HEK293 (cell line): Measurements from ENCODE around the gene SERPINA12.

Source experiments
- CTCF ChIA-PET: fragments of 350-600 bp; formaldehyde crosslinking; extraction: SDS; loops from one replicate; lab custom pipeline; 2021; ENCODE audit warnings: antibody characterized with exemption; lab: Yijun Ruan, JAX
- POLR2A ChIA-PET: fragments of 300-600 bp; formaldehyde crosslinking; extraction: SDS; loops from one replicate; lab custom pipeline; 2020; ENCODE audit warnings: antibody characterized with exemption, inconsistent platforms; lab: Yijun Ruan, JAX
- H3K27ac ChIP-seq: fragments of 200-500 bp; sonication (Bioruptor generic); 2 replicates; pipeline ENCODE4 v1.5.1; 2014; ENCODE audit warnings: low read depth, low read length, control low read depth, inconsistent platforms; ENCODE audit errors: extremely low read depth
- H3K36me3 ChIP-seq, 2 experiments: fragments of 200-500 bp in 1 of 2; sonication (Bioruptor generic) in 1 of 2; 1 replicate in 1 of 2; 2 replicates in 1 of 2; pipeline ENCODE4 v1.5.1; 2014 to 2017; ENCODE audit warnings: inconsistent platforms in 2 of 2, low read length in 2 of 2; ENCODE audit not compliant: control insufficient read depth in 2 of 2, insufficient read depth in 1 of 2
- H3K4me1 ChIP-seq: fragments of 200-500 bp; sonication (Bioruptor generic); 2 replicates; pipeline ENCODE4 v1.5.1; 2014; ENCODE audit warnings: mild to moderate bottlenecking, low read length, inconsistent platforms; ENCODE audit not compliant: control insufficient read depth, insufficient read depth
- H3K4me3 ChIP-seq: 2 replicates; pipeline ENCODE4 v1.5.1; 2011; ENCODE audit warnings: low read depth, mild to moderate bottlenecking, control low read depth, low read length, moderate library complexity
- H3K9me3 ChIP-seq: fragments of 200-500 bp; sonication (Bioruptor generic); 2 replicates; pipeline ENCODE4 v1.5.1; 2014; ENCODE audit warnings: low read depth, low read length, inconsistent platforms; ENCODE audit not compliant: control insufficient read depth, insufficient read depth
- HOXC10 ChIP-seq: sonication (generic); formaldehyde crosslinking; IDR thresholded peaks from 2 replicates; pipeline ENCODE4 v1.8.1; 2023; ENCODE audit warnings: mild to moderate bottlenecking, missing genetic modification reagents
- HOXD13 ChIP-seq: sonication (generic); formaldehyde crosslinking; IDR thresholded peaks from 2 replicates; pipeline ENCODE4 v1.8.0; 2022; ENCODE audit warnings: missing genetic modification reagents, borderline replicate concordance
- PRDM1 ChIP-seq: fragments of 450-650 bp; formaldehyde crosslinking; IDR thresholded peaks from 2 replicates; pipeline ENCODE4; 2016; ENCODE audit warnings: missing biosample characterization, missing genetic modification characterization
- REPIN1 ChIP-seq: fragments of 450-650 bp; formaldehyde crosslinking; IDR thresholded peaks from 2 replicates; pipeline ENCODE4 v1.5.1; 2017; ENCODE audit warnings: missing biosample characterization, missing genetic modification characterization, low read depth
- TRIM28 ChIP-seq: IDR thresholded peaks from 2 replicates; pipeline ENCODE4 v1.6.1; 2011; ENCODE audit warnings: low read length, control low read depth, borderline replicate concordance
- YY1 ChIP-seq: fragments of 450-650 bp; formaldehyde crosslinking; IDR thresholded peaks from 2 replicates; pipeline ENCODE4 v1.5.1; 2018; ENCODE audit warnings: missing biosample characterization, missing genetic modification characterization
- ZEB2 ChIP-seq: fragments of 450-650 bp; formaldehyde crosslinking; IDR thresholded peaks from 2 replicates; pipeline ENCODE4 v1.5.1; 2016; ENCODE audit warnings: missing biosample characterization, missing genetic modification characterization
- ZFHX2 ChIP-seq: fragments of 450-650 bp; formaldehyde crosslinking; conservative IDR thresholded peaks from 2 replicates; pipeline ENCODE4 v1.5.1; 2016; ENCODE audit warnings: missing biosample characterization, missing genetic modification characterization
- ZNF133 ChIP-seq: fragments of 450-650 bp; formaldehyde crosslinking; IDR thresholded peaks from 2 replicates; pipeline ENCODE4 v1.5.1; 2016; ENCODE audit warnings: missing biosample characterization, missing genetic modification characterization
- ZNF16 ChIP-seq: fragments of 450-650 bp; formaldehyde crosslinking; IDR thresholded peaks from 2 replicates; pipeline ENCODE4 v1.5.1; 2016; ENCODE audit warnings: low read depth, missing biosample characterization, missing genetic modification characterization
- ZNF169 ChIP-seq: fragments of 450-650 bp; formaldehyde crosslinking; IDR thresholded peaks from 2 replicates; pipeline ENCODE4 v1.5.1; 2016; ENCODE audit warnings: missing biosample characterization, missing genetic modification characterization
- ZNF221 ChIP-seq: fragments of 450-650 bp; formaldehyde crosslinking; IDR thresholded peaks from 2 replicates; pipeline ENCODE4 v1.5.1; 2017; ENCODE audit warnings: missing biosample characterization, missing genetic modification characterization, borderline replicate concordance
- ZNF266 ChIP-seq: fragments of 450-650 bp; formaldehyde crosslinking; IDR thresholded peaks from 2 replicates; pipeline ENCODE4 v1.5.1; 2016; ENCODE audit warnings: missing biosample characterization, missing genetic modification characterization, low read depth
- ZNF354C ChIP-seq: fragments of 450-650 bp; formaldehyde crosslinking; IDR thresholded peaks from 2 replicates; pipeline ENCODE4 v1.5.1; 2016; ENCODE audit warnings: missing biosample characterization, missing genetic modification characterization, low read depth, borderline replicate concordance
- ZNF366 ChIP-seq: fragments of 450-650 bp; formaldehyde crosslinking; conservative IDR thresholded peaks from 2 replicates; pipeline ENCODE4 v1.5.1; 2016; ENCODE audit warnings: missing biosample characterization, missing genetic modification characterization
- ZNF544 ChIP-seq: fragments of 450-650 bp; formaldehyde crosslinking; IDR thresholded peaks from 2 replicates; pipeline ENCODE4 v1.5.0; 2017; ENCODE audit warnings: missing biosample characterization, missing genetic modification characterization
- ZNF654 ChIP-seq: fragments of 450-650 bp; formaldehyde crosslinking; IDR thresholded peaks from 2 replicates; pipeline ENCODE4 v1.5.1; 2016; ENCODE audit warnings: low read depth, missing biosample characterization, missing genetic modification characterization
- ZNF776 ChIP-seq: fragments of 450-650 bp; formaldehyde crosslinking; IDR thresholded peaks from 2 replicates; pipeline ENCODE4 v1.5.0; 2017; ENCODE audit warnings: missing biosample characterization, missing genetic modification characterization, borderline replicate concordance
- ZSCAN16 ChIP-seq: fragments of 450-650 bp; formaldehyde crosslinking; IDR thresholded peaks from 2 replicates; pipeline ENCODE4 v1.5.1; 2016; ENCODE audit warnings: missing biosample characterization, missing genetic modification characterization
- TF ChIP-seq, protein P1 (sequence below): fragments of 450-650 bp; formaldehyde crosslinking; IDR thresholded peaks from 2 replicates; pipeline ENCODE4 v1.5.1; 2016; ENCODE audit warnings: missing biosample characterization, missing genetic modification characterization
- TF ChIP-seq, protein P2 (sequence below): fragments of 450-650 bp; formaldehyde crosslinking; IDR thresholded peaks from 2 replicates; pipeline ENCODE4 v1.5.1; 2017; ENCODE audit warnings: missing biosample characterization, missing genetic modification characterization
- TF ChIP-seq, protein P3 (sequence below): fragments of 450-650 bp; formaldehyde crosslinking; IDR thresholded peaks from 2 replicates; pipeline ENCODE4 v1.5.1; 2016; ENCODE audit warnings: missing biosample characterization, missing genetic modification characterization

SERPINA12 gene

DNA sequence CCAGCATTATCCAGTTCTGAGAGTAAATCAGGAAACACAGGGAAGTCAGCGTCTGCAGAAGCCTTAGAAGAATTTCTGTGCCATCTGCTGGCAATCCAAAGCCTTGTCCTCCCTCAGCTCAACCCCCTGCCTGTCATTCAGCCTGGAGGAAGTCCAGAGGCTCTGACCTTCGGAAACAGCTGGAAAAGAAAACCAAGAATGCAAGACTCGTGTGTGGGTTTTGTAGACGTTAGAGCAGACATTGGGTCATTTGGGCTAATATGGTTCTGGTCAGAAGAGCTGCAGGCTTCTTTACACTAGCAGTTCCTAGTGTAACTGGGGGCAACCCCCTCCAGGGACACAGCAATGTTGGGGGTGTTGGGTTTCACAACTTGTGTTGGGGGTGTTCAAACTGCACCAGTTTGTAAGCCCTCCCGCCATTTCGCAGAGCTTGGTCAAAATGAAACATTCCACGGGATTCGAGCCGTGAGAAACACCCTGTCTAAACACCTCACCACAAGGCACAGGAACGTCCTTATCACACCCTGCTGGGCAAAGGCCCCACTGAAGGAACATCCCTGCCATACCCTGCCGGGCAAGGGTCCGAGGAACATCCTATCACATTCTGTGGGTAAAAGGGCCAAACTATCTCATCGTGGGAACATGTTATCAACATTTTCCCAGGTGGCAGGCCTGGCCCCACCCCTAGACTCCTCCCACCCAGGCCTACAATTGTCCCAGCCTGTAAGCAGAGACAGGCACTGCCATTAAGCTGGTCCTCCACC is 30.9 kb upstream of the SERPINA12 start:
- POLR2A ChIA-PET, result no interaction called here
- H3K4me1 ChIP-seq, result no peaks in the 10 kb centered on the region
- H3K9me3 ChIP-seq, result no peaks in the 10 kb centered on the region
- TF ChIP-seq PRDM1 (tag by site-specific recombination) (no peak), ZFHX2 (tag by site-specific recombination) (no peak)
- TF ChIP-seq, protein P1, sequence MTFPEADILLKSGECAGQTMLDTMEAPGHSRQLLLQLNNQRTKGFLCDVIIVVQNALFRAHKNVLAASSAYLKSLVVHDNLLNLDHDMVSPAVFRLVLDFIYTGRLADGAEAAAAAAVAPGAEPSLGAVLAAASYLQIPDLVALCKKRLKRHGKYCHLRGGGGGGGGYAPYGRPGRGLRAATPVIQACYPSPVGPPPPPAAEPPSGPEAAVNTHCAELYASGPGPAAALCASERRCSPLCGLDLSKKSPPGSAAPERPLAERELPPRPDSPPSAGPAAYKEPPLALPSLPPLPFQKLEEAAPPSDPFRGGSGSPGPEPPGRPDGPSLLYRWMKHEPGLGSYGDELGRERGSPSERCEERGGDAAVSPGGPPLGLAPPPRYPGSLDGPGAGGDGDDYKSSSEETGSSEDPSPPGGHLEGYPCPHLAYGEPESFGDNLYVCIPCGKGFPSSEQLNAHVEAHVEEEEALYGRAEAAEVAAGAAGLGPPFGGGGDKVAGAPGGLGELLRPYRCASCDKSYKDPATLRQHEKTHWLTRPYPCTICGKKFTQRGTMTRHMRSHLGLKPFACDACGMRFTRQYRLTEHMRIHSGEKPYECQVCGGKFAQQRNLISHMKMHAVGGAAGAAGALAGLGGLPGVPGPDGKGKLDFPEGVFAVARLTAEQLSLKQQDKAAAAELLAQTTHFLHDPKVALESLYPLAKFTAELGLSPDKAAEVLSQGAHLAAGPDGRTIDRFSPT (tag by site-specific recombination), result no peak
- no peak overlapping the region for H3K27ac ChIP-seq
- no peak overlapping the region for H3K4me3 ChIP-seq
- CTCF ChIA-PET, result interaction anchor here (0.6 to 1.8 kb wide), 4 partner anchors 9 to 106 kb away, joined by 3 to 11 read pairs (median 5); no protein-coding TSS in a partner anchor
- H3K36me3 ChIP-seq, result no peaks in the 10 kb centered on the region

DNA sequence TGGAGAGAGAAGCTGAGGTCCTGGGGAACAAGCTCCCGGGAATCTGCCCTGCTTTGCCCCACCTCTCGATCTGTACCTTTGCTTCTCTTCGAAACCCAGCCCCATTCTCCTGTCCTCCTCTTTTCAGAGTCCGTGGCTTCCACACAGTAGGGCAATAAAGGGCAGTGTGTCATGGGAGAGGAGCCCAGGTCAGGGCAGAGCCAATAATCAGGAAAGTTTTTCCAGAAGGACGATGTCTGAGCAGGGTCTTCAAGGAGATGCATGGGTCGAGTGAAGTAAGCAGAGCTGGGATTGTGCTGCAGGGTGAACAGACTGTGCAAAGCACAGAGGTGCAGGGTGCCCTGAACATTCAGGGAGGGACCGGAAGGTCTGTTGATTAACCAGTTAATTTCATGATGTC is 29.9 kb upstream of the SERPINA12 start:
- TF ChIP-seq ZEB2 (tag by site-specific recombination) (no peak), ZNF266 (tag by site-specific recombination) (no peak), ZNF133 (tag by site-specific recombination) (no peak), REPIN1 (tag by site-specific recombination) (no peak), ZNF16 (tag by site-specific recombination) (no peak), TRIM28 (no peak), ZSCAN16 (tag by site-specific recombination) (no peak), ZNF654 (no peak), ZNF354C (tag by site-specific recombination) (no peak), ZNF169 (no peak), ZNF776 (tag by site-specific recombination) (no peak), ZNF366 (tag by site-specific recombination) (no peak), ZNF221 (tag by site-specific recombination) (no peak), HOXD13 (no peak), YY1 (no peak), HOXC10 (CRISPR knock-in tag) (no peak), ZNF544 (tag by site-specific recombination) (no peak)
- TF ChIP-seq, protein P2, sequence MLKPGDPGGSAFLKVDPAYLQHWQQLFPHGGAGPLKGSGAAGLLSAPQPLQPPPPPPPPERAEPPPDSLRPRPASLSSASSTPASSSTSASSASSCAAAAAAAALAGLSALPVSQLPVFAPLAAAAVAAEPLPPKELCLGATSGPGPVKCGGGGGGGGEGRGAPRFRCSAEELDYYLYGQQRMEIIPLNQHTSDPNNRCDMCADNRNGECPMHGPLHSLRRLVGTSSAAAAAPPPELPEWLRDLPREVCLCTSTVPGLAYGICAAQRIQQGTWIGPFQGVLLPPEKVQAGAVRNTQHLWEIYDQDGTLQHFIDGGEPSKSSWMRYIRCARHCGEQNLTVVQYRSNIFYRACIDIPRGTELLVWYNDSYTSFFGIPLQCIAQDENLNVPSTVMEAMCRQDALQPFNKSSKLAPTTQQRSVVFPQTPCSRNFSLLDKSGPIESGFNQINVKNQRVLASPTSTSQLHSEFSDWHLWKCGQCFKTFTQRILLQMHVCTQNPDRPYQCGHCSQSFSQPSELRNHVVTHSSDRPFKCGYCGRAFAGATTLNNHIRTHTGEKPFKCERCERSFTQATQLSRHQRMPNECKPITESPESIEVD, result no peak
- TF ChIP-seq, protein P3, sequence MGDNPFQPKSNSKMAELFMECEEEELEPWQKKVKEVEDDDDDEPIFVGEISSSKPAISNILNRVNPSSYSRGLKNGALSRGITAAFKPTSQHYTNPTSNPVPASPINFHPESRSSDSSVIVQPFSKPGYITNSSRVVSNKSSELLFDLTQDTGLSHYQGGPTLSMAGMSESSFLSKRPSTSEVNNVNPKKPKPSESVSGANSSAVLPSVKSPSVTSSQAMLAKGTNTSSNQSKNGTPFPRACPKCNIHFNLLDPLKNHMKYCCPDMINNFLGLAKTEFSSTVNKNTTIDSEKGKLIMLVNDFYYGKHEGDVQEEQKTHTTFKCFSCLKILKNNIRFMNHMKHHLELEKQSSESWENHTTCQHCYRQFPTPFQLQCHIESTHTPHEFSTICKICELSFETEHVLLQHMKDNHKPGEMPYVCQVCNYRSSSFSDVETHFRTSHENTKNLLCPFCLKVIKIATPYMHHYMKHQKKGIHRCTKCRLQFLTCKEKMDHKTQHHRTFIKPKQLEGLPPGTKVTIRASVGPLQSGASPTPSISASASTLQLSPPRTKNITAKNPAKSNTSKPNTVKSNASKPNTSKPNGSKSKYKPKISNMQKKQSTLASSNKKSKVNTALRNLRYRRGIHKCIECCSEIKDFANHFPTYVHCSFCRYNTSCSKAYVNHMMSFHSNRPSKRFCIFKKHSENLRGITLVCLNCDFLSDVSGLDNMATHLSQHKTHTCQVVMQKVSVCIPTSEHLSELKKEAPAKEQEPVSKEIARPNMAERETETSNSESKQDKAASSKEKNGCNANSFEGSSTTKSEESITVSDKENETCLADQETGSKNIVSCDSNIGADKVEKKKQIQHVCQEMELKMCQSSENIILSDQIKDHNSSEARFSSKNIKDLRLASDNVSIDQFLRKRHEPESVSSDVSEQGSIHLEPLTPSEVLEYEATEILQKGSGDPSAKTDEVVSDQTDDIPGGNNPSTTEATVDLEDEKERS (tag by site-specific recombination), result no peak
- no peaks in the 10 kb centered on the region for H3K36me3 ChIP-seq
- H3K4me1 ChIP-seq, result no peaks in the 10 kb centered on the region
- no peak overlapping the region for H3K27ac ChIP-seq
- POLR2A ChIA-PET, result no interaction called here
- H3K4me3 ChIP-seq, result no peak overlapping the region
- no peaks in the 10 kb centered on the region for H3K9me3 ChIP-seq
- CTCF ChIA-PET, result interaction anchor here (1.0 to 1.2 kb wide), 2 partner anchors 10 to 105 kb away, joined by 5 to 11 read pairs; no protein-coding TSS in a partner anchor
